CD4-positive, alpha-beta memory T cell (primary cell): Measurements from ENCODE around the gene USP48. TPM values are rescaled to one million over a fixed set of nuclear protein-coding genes. Genes with fewer than 3 reads are reported as not detected.

Source experiments
- CTCF ChIA-PET: fragments of 350-600 bp; sonication (Branson Sonifier 250); formaldehyde crosslinking; loops from one replicate; lab custom pipeline; 2021; ENCODE audit warnings: inconsistent platforms; ENCODE audit not compliant: partially characterized antibody; lab: Charles Lee
- POLR2A ChIA-PET: fragments of 350-600 bp; sonication (Branson Sonifier 250); formaldehyde crosslinking; loops from one replicate; lab custom pipeline; 2021; ENCODE audit not compliant: partially characterized antibody; lab: Charles Lee
- DNase-seq, 5 donors: peaks; one replicate each; pipeline versions ENCODE4 v3.0.0 to v3.0.0-alpha.2; 2020 to 2022; ENCODE audit warnings: mixed read lengths in 1 of 5
- H3K27ac ChIP-seq: one replicate; pipeline ENCODE4 v1.7.0; 2013; ENCODE audit warnings: low read depth, low read length
- H3K27me3 ChIP-seq: 2 replicates; pipeline ENCODE4 v1.7.0; 2013; ENCODE audit warnings: mild to moderate bottlenecking, low read length, moderate library complexity; ENCODE audit not compliant: insufficient read depth
- H3K36me3 ChIP-seq: 2 replicates; pipeline ENCODE4 v1.7.0; 2013; ENCODE audit warnings: mild to moderate bottlenecking, low read length, moderate library complexity; ENCODE audit not compliant: insufficient read depth
- H3K4me1 ChIP-seq: 2 replicates; pipeline ENCODE4 v1.7.0; 2013; ENCODE audit warnings: mild to moderate bottlenecking, low read length, moderate library complexity; ENCODE audit not compliant: insufficient read depth
- H3K4me3 ChIP-seq, 2 donors: one replicate each; pipeline ENCODE4 v1.7.0; 2013; ENCODE audit warnings: low read length in 2 of 2, mild to moderate bottlenecking in 1 of 2
- H3K9me3 ChIP-seq, 2 donors: one replicate each; pipeline ENCODE4 v1.7.0; 2013; ENCODE audit warnings: low read length in 2 of 2, control low read depth in 1 of 2; ENCODE audit not compliant: control insufficient read depth in 1 of 2
- H3K27ac Mint-ChIP-seq, 7 donors: one replicate each; pipeline ENCODE4 v1.8.0; 2020 to 2021; ENCODE audit warnings: mixed read lengths in 7 of 7, mild to moderate bottlenecking in 6 of 7, inconsistent platforms in 3 of 7, moderate library complexity in 3 of 7
- H3K27me3 Mint-ChIP-seq, 2 donors: one replicate each; pipeline ENCODE4 v1.8.0; 2020 to 2021; ENCODE audit warnings: mixed read lengths in 2 of 2
- H3K36me3 Mint-ChIP-seq, 2 donors: one replicate each; pipeline ENCODE4 v1.8.0; 2020 to 2021; ENCODE audit warnings: mixed read lengths in 2 of 2, inconsistent platforms in 1 of 2, mild to moderate bottlenecking in 1 of 2
- H3K4me1 Mint-ChIP-seq, 4 donors: one replicate each; pipeline ENCODE4 v1.8.0; 2020 to 2021; ENCODE audit warnings: mixed read lengths in 4 of 4, mild to moderate bottlenecking in 1 of 4
- H3K4me3 Mint-ChIP-seq, 8 donors: one replicate each; pipeline ENCODE4 v1.8.0; 2020 to 2021; ENCODE audit warnings: mixed read lengths in 8 of 8, mild to moderate bottlenecking in 7 of 8, moderate library complexity in 6 of 8, inconsistent platforms in 3 of 8
- H3K9me3 Mint-ChIP-seq, 8 donors: one replicate each; pipeline ENCODE4 v1.8.0; 2020 to 2021; ENCODE audit warnings: mixed read lengths in 8 of 8, mild to moderate bottlenecking in 5 of 8, inconsistent platforms in 3 of 8, moderate library complexity in 1 of 8
- intact Hi-C: fragments of 100-400 bp; cut with micrococcal nuclease; formaldehyde crosslinking; loops from one replicate; pipeline ENCODE4 v1.15.1; 2023
- polyA plus RNA-seq, 2 donors: library from polyadenylated mRNA; unstranded; fragments of 300-500 nt; fragmentation: Illumina TruSeq; gene quantifications; one replicate each; pipeline ENCODE4 v1.2.3, GENCODE V29; 2021
- total RNA-seq, 2 experiments: library from RNA; stranded (reverse); gene quantifications; one replicate each; pipeline ENCODE4 v1.2.3, GENCODE V29; 2021

The USP48 gene
- total RNA-seq: 100 to 1,000 TPM; 110 to 117 TPM
- 10 to 100 TPM; 36.1 to 42.4 TPM for polyA plus RNA-seq

GRCh38 chr1:21782868-21783678 is at the start of gene USP48:
USP48 (minus strand) TSS chr1:21783149; CDS start chr1:21782957, 192 bp downstream.
- Histone ChIP-seq H3K27ac (peak within 1 kb of the TSS; percentile 99), H3K4me1 (peaks cover 37% of the 10 kb centered on the region), H3K4me3 (peak within 1 kb of the TSS; percentile 47 to 97), H3K9me3 (no peaks in the 10 kb centered on the region), H3K27me3 (no peaks in the 10 kb centered on the region), H3K36me3 (no peaks in the 10 kb centered on the region)
- Mint-ChIP-seq H3K27me3 (peaks cover 0 to 3% of the 10 kb centered on the region in 2 donors), H3K27ac (peak within 1 kb of the TSS; percentile 100), H3K4me1 (peaks cover 22 to 44% (median 33%) of the 10 kb centered on the region in 4 donors), H3K36me3 (peaks cover 0 to 18% of the 10 kb centered on the region in 2 donors), H3K4me3 (peak within 1 kb of the TSS; percentile 92 to 99 (median 97)), H3K9me3 (peaks cover 0 to 4% (median 0%) of the 10 kb centered on the region in 8 donors)
- intact Hi-C loops: loop anchor here (1.0 to 5.0 kb wide), 3 partner anchors 126 to 269 kb away; partner anchors contain the start of gene CDC42
- peak; percentile 97 to 98 (median 97) for DNase-seq
- CTCF ChIA-PET: interaction anchor here (1.0 to 2.4 kb wide), 2 partner anchors 55 to 241 kb away, joined by 4 to 9 read pairs; no protein-coding TSS in a partner anchor
- POLR2A ChIA-PET: interaction anchor here (0.8 to 3.7 kb wide), 16 partner anchors 10 to 1149 kb away, joined by 3 to 52 read pairs (median 4); partner anchors contain the start of genes CDC42, HP1BP3 and RAP1GAP

DNA sequence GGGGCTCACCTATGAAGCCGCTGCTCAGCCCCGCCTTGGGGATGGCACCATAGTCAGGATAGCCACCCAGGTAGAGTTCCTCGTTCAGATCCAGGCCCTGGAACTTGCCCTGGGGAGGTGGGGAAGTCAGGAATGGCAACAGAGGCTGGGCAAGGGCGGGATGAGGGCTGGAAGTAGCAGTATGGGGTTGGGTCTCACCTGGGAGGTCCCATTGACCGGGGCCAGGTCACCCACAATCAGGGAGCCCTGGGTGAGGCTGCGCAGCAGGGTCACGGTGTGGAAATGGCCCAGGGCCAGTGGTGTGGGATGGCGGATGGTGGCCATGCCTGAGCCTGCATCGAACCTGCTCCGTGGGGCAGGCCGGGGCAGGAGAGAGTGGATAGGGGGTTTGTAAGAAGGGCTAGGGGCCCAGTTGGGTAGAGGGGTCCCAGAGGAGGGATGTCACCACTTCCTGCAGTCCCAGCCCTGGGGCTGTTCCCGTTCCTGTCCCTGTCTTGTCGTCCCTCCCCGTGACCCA is 48.6 kb upstream of the USP48 start:
- Histone ChIP-seq H3K27me3 (no peaks in the 10 kb centered on the region), H3K9me3 (peaks cover 0 to 6% of the 10 kb centered on the region in 2 donors), H3K27ac (no peak overlapping the region), H3K4me1 (no peaks in the 10 kb centered on the region), H3K4me3 (no peak overlapping the region), H3K36me3 (no peaks in the 10 kb centered on the region)
- intact Hi-C loops: no loop called here
- no peak for DNase-seq
- peaks cover 0 to 2% of the 10 kb centered on the region in 2 donors for H3K27me3 Mint-ChIP-seq
- peaks cover 2 to 22% of the 10 kb centered on the region in 2 donors for H3K36me3 Mint-ChIP-seq
- no peak overlapping the region for H3K4me3 Mint-ChIP-seq
- ChIA-PET CTCF (no interaction called here), POLR2A (no interaction called here)
- no peak overlapping the region for H3K27ac Mint-ChIP-seq
- H3K9me3 Mint-ChIP-seq: peaks cover 0 to 20% (median 16%) of the 10 kb centered on the region in 8 donors
- no peaks in the 10 kb centered on the region for H3K4me1 Mint-ChIP-seq

DNA sequence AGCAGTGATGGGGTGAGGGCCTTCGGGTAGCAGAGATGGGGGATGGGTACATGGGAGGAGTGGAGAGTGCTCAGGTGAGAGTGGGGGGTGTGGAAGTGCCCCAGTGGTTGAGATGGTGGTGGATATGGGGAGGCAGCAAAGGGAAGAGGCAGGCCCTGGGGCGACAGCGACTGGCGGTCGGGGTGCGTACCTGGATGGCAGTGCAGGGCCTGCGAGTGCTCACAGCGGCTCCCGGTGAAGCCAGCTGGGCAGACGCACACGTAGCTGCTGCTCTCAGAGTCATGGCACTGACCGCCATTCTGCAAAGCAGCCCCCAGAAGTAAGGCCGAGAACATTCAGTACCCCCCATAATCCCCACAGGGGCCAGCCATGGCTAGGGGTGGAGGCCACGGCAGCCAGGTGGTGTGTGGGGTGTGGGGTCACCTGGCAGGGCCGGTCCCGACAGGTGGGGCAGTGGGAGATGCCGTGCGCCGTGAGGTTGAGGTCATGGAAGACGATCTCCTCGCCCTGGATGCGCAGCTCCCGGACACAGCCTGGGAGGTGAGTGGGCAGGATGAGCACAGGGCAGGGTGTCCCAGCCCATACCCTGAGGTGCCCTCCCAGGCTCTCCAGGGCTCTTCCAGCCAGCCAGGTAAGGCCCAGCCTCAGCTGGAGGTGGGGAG is 48.0 kb upstream of the USP48 start:
- peaks cover 2 to 22% of the 10 kb centered on the region in 2 donors for H3K36me3 Mint-ChIP-seq
- no peak for DNase-seq
- ChIA-PET POLR2A (no interaction called here), CTCF (no interaction called here)
- Histone ChIP-seq H3K4me3 (no peak overlapping the region), H3K4me1 (no peaks in the 10 kb centered on the region), H3K9me3 (peaks cover 0 to 6% of the 10 kb centered on the region in 2 donors), H3K36me3 (no peaks in the 10 kb centered on the region), H3K27ac (no peak overlapping the region), H3K27me3 (no peaks in the 10 kb centered on the region)
- H3K27me3 Mint-ChIP-seq: peaks cover 0 to 2% of the 10 kb centered on the region in 2 donors
- no peak overlapping the region for H3K4me3 Mint-ChIP-seq
- no peaks in the 10 kb centered on the region for H3K4me1 Mint-ChIP-seq
- H3K27ac Mint-ChIP-seq: no peak overlapping the region
- intact Hi-C loops: no loop called here
- peaks cover 0 to 20% (median 16%) of the 10 kb centered on the region in 8 donors for H3K9me3 Mint-ChIP-seq

GRCh38 chr1:21829294-21829693 is 46.3 kb upstream of the USP48 start:
- ChIA-PET CTCF (no interaction called here), POLR2A (no interaction called here)
- DNase-seq: no peak
- Mint-ChIP-seq H3K36me3 (peaks cover 0 to 12% of the 10 kb centered on the region in 2 donors), H3K4me3 (no peak overlapping the region), H3K27me3 (peaks cover 0 to 2% of the 10 kb centered on the region in 2 donors), H3K4me1 (no peaks in the 10 kb centered on the region), H3K27ac (no peak overlapping the region), H3K9me3 (peaks cover 0 to 13% (median 8%) of the 10 kb centered on the region in 8 donors)
- intact Hi-C loops: no loop called here
- no peak overlapping the region for H3K4me3 ChIP-seq
- no peak overlapping the region for H3K27ac ChIP-seq
- H3K9me3 ChIP-seq: peaks cover 0 to 6% of the 10 kb centered on the region in 2 donors
- no peaks in the 10 kb centered on the region for H3K4me1 ChIP-seq
- no peaks in the 10 kb centered on the region for H3K36me3 ChIP-seq
- no peaks in the 10 kb centered on the region for H3K27me3 ChIP-seq

DNA sequence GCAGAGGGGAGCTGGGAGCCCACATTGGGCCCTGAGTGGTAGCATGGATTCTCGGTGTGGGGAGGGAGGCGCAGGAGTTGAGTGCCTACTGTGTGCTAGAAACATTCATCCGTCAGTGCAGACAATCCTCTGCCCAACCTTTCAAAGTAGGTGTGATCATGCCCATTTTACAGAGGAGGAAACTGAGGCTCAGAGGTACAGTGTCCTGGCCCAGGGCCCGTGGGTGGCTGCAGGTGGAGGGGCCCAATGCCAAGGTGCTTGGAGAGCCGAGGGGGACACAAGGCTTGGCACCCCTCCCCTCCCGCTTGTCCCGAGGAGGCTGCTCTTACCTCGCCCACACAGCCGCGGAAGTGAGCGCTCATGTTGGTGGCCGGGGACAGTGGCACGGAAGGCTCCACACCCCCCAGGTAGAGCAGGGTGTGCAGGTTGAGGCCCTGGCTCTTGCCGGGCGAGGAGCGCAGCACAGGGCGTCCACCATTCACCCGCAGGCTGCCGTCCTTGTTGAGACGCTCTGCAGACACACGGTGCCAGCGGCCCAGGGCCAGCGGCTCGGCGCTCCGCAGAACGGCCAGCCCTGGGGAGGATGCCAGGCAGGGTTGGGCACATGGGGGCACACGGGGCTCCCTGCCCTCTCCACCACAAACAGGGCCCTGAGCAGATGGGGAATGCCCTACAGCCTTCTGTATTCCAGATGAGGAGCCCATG is 45.7 kb upstream of the USP48 start:
- peaks cover 0 to 8% (median 2%) of the 10 kb centered on the region in 8 donors for H3K9me3 Mint-ChIP-seq
- H3K9me3 ChIP-seq: peaks cover 0 to 2% of the 10 kb centered on the region in 2 donors
- H3K27me3 Mint-ChIP-seq: peaks cover 0 to 5% of the 10 kb centered on the region in 2 donors
- H3K27ac ChIP-seq: no peak overlapping the region
- intact Hi-C loops: no loop called here
- H3K27me3 ChIP-seq: no peaks in the 10 kb centered on the region
- ChIA-PET CTCF (no interaction called here), POLR2A (no interaction called here)
- no peak for DNase-seq
- H3K36me3 Mint-ChIP-seq: peaks cover 0 to 6% of the 10 kb centered on the region in 2 donors
- H3K36me3 ChIP-seq: no peaks in the 10 kb centered on the region
- no peak overlapping the region for H3K27ac Mint-ChIP-seq
- H3K4me1 Mint-ChIP-seq: peaks cover 0 to 3% (median 0%) of the 10 kb centered on the region in 4 donors
- H3K4me3 Mint-ChIP-seq: no peak overlapping the region
- H3K4me1 ChIP-seq: no peaks in the 10 kb centered on the region
- no peak overlapping the region for H3K4me3 ChIP-seq

GRCh38 chr1:21828075-21828474 is 45.1 kb upstream of the USP48 start:
- Mint-ChIP-seq H3K27me3 (peaks cover 0 to 5% of the 10 kb centered on the region in 2 donors), H3K4me1 (peaks cover 0 to 3% (median 0%) of the 10 kb centered on the region in 4 donors), H3K36me3 (peaks cover 0 to 4% of the 10 kb centered on the region in 2 donors), H3K4me3 (no peak overlapping the region), H3K9me3 (peaks cover 0 to 3% (median 1%) of the 10 kb centered on the region in 8 donors), H3K27ac (no peak overlapping the region)
- H3K27ac ChIP-seq: no peak overlapping the region
- DNase-seq: no peak
- intact Hi-C loops: no loop called here
- no peaks in the 10 kb centered on the region for H3K36me3 ChIP-seq
- CTCF ChIA-PET: no interaction called here
- POLR2A ChIA-PET: no interaction called here
- no peaks in the 10 kb centered on the region for H3K27me3 ChIP-seq
- H3K4me1 ChIP-seq: no peaks in the 10 kb centered on the region
- H3K9me3 ChIP-seq: no peaks in the 10 kb centered on the region
- H3K4me3 ChIP-seq: no peak overlapping the region
